Measurements from ENCODE around the gene SIVA1.

SIVA1 gene

DNA sequence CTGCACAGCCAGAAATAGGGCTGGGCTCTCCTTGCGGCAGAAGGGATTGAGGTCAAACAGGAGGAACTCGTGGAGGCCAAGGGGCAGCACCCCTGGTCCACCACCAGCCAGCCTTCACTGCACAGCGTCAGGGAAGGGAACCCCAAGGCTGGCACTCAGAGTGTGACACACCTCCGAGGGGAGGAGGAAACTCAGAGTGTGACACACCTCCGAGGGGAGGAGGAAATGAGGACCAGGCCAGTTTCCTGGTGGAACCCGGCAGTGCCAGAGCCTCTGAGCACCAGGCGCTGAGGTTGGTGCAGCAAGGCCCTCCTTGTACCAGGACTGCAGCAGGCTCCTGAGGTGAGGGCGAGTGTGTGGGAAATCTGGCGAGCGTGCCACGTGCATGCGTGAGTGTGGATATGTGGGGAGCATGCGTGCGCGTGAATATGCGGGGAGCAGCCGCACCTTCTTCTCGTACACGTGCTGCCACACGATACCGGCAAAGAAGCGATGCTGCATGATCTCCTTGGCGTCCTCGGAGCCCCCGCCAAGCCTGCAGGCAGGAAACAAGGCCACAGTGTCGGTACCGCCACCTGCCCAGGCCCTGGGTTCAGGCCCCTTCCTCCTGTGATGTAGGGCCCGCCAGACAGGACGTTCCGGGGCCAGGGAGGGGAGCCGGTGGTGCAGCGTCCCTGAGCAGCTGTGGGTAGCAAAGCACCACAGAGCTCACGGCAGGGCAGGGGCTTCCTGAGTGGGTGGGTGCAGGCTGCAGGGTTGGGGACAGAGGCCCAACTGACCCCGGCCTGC is 19.2 kb downstream of the SIVA1 start:
- no peak for DNase-seq

DNA sequence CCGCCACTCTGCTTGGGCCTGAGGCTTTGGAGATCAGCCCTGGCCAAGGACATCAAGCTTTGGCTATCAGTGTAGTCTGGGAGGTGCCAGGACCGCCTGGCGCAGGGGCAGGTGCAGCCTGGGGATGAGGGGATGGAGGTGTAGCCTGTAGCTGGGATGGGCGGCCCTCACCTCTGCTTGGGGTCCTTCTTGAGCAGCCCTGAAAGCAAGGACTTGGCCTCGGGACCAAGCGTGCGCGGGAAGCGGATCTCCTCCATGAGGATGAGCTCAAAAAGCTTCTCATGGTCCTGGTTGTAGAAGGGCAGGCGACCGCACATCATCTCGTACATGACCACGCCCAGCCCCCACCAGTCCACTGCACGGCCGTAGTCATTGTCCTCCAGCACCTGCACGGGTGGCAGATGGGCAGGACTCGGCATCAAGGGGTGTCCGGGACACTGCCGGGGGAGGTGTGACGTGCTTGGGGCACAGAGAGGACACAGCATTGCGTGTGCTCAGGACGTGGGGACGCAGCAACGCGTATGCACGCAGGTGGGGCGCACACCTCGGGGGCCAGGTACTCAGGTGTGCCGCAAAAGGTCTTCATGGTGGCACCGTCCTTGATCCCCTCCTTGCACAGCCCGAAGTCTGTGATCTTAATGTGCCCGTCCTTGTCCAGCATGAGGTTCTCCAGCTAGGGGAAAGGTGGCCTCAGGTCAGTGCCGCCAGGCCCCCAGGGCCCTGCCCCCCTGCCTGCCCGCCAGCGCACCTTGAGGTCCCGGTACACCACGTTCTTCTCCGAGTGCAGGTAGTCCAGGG is 20.0 kb downstream of the SIVA1 start:
- DNase-seq = no peak

- DNase-seq = no peak
Measured at GRCh38 chr14:104773505-104774452, 20.8 kb downstream of the SIVA1 start.

GRCh38 chr14:104774453-104775072 is 21.6 kb downstream of the SIVA1 start:
- no peak for DNase-seq

GRCh38 chr14:104775073-104775489 is 22.1 kb downstream of the SIVA1 start:
- DNase-seq = no peak

DNA sequence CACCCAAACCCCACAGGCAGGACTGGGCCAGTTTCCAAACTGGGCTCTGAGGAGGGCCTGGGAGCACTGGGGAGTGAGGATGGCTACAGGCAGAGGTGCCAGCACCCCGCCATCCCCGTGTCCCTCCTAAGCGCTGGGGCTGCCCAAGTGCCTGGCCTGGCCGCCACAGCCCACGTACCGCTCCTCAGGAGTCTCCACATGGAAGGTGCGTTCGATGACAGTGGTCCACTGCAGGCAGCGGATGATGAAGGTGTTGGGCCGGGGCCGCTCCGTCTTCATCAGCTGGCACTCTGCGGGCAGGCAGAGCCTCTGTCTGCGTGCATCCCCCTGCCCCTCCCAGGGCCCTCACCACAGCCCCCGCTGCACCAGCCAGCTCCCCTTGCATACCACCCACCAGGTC is 23.5 kb downstream of the SIVA1 start:
- DNase-seq = no peak

GRCh38 chr14:104776961-104777807 is 24.2 kb downstream of the SIVA1 start:
- no peak for DNase-seq

GRCh38 chr14:104777808-104778249 is 24.9 kb downstream of the SIVA1 start:
- DNase-seq = no peak

- DNase-seq = no peak
Measured at GRCh38 chr14:104778694-104779331, 25.9 kb downstream of the SIVA1 start.

DNA sequence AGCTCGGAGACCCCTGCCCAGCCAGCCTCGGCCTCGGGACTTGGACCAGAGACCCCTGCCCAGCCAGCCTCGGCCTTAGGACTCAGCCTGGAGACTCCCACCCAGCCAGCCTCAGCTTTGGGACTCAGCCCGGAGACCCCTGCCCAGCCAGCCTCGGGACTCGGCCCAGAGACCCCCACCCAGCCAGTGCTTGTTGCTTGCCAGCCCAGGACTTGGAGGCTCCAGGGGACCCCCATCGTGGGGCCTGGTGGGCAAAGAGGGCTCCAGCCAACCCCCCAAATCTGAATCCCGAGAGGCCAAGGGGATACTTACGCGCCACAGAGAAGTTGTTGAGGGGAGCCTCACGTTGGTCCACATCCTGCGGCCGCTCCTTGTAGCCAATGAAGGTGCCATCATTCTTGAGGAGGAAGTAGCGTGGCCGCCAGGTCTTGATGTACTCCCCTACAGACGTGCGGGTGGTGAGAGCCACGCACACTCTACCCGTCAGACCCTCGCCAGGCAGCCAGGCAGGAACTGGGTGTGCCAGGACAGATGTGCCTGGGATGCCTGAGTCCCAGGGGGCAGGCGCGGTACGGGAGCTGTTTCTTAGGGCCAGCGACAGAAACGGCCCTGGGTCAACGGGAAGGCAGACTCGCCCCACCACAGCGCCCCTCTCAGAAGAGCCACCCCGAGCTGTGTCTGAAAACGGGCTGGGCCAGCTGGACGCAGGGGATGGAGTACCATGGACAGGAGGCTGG is 27.0 kb downstream of the SIVA1 start:
- no peak for DNase-seq

DNA sequence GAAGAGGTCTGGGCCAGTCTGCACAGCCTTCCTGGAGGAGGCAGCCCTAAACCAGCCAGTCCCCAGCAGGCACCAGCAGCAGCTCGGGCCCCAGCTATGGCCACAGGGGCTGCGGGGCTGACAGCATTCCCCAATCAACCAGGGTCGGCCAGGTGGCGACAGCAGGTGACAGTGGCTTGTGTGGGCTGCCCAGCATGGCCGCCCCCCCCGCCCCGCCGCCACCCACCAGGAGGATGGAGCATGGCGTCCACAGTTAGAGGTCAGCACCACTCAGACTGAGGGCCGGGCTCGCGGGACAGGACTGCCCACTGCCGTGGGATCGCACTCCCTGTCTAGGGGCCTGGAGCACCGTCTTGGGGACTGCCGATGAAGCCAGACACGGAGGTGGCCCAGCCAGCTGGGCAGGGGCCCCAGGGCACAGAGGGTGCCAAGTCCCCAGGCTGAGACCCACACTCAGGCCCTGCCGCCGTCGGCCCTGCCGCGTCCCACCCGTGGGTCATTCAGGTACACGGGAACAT is 27.6 kb downstream of the SIVA1 start:
- no peak for DNase-seq

- no peak for DNase-seq
Measured at GRCh38 chr14:104781271-104782077, 28.5 kb downstream of the SIVA1 start.

DNA sequence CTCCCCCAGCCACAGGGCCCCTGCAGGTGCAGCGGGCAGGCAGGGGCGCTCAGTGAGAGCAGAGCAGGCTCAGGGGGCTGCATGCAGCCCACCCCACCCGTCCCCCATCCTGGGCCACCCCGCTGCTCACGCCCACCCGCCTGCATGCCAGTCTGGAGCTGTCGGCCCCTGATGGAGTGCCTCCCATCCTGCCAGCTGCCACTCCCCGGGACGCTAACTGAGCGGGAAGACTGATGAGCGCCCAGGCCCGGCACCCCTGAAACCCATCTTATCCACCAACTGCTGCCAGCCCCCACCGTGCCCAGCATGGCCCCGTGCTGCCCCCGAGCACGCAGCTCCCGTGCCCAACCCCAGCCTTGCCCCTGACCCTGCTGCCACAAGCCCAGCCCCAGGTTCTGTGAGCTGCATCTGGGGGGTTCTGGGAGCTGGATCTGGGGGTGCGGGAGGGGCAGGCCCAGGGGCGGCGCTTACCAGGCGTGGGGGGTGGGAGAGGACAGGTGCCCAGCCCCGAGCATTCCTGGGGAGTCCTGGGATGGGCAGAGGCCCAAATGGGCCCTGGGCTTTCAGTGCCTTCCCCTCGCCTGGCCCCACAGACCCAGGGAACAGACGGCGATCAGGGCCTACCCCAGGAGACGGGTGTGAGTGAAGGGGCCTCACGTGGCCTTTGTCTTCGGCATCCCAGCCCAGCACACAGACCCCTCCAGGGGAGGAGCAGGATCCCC is 29.3 kb downstream of the SIVA1 start:
- no peak for DNase-seq

- DNase-seq = no peak
Measured at GRCh38 chr14:104782808-104783139, 29.8 kb downstream of the SIVA1 start.

DNA sequence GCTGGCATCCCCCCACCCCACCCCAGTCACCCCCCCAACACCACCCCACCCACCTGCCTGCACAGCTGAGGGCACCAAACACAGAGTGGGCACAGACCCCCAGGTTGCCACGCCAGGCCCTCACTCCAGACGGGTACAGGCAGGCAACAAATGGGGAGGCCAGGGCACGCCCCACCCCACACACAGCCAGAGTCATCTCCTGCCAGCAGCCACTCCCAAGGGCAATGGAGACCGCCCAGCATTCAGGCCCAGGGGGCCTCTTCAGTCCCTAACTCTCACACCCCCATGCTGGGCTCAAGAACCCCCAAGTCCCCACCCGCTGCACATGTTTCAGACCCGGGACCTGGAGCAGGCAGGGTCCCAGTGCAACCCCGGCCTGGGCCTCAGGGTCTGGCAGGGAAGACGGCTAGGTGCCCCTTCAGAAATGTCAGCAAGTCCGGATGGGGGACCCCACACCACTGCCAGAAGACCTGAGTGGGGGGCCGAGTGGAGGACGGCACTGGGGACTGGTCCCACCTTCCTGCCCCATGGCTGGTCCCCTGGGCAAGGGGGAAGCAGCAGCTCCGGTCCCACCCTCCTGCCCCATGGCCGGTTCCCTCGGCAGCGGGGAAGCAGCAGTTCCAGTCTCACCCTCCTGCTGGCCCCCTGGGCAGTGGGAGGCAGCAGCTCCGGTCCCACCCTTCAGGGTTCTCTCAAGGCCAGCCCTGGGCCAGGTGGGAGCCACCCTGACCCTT is 30.7 kb downstream of the SIVA1 start:
- DNase-seq = no peak

DNA sequence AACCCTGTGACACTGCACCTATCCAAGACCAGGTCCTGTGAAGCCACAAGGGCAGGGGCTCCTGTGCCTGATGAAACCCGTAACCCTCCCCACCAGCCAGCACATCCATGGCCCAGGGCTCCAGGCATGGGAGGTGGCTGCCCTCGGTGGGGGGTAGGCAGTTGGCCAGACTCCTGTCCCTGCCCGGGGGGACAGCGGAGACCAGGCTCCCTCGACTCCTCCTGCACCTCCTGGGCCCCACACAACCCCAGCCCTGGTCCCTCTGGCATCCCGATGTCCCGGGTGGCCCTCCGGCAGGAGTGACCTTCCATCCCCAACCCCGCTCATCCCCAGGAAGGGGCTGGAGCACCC is 31.2 kb downstream of the SIVA1 start:
- DNase-seq = no peak

- DNase-seq = no peak
Measured at GRCh38 chr14:104784846-104785707, 32.1 kb downstream of the SIVA1 start.

Measured in activated CD4-positive, alpha-beta T cell treated with anti-CD3 and anti-CD28 coated beads for 4 hours (primary cell).